K562 (cell line): ENCODE results near the gene U2AF1L4. TPM values are rescaled to one million over a fixed set of nuclear protein-coding genes. Genes with fewer than 3 reads are reported as not detected.

Source experiments
- ATAC-seq: fragments of 200-7000 bp; cut with Tn5 transposase; 3 replicates; pipeline ENCODE4 v1.9.1; 2020; ENCODE audit warnings: moderate library complexity
- BruUV-seq: library from RNA; stranded (reverse); fragments of 400-500 nt; replicated peaks from 2 replicates; lab custom pipeline; 2021; lab: Mats Ljungman, UMichigan
- CTCF ChIA-PET: fragments of 300-600 bp; formaldehyde crosslinking; extraction: SDS; loops from one replicate; lab custom pipeline; 2021; ENCODE audit warnings: low intra/inter-chr PET ratio; lab: Yijun Ruan, JAX
- POLR2A ChIA-PET: fragments of 300-600, 350-650 bp; sonication (Branson Sonifier 250); formaldehyde crosslinking; extraction: SDS; loops from one replicate; lab custom pipeline; 2021; ENCODE audit warnings: antibody characterized with exemption, inconsistent platforms; lab: Yijun Ruan, JAX
- DNase-seq, 4 experiments: peaks; one replicate each; pipeline versions ENCODE4 v3.0.0 to v3.0.0-alpha.2; 2011 to 2018; ENCODE audit warnings: low spot score in 3 of 4, mixed read lengths in 3 of 4; ENCODE audit errors: extremely low read depth in 1 of 4
- FAIRE-seq: peaks from 2 replicates; lab custom pipeline; 2011; peaks lifted over from hg19 to GRCh38; lab: Jason Lieb, UNC
- H2AFZ ChIP-seq: 2 replicates; pipeline ENCODE4 v1.6.0; 2011; ENCODE audit warnings: low read depth, low read length, control low read depth, inconsistent platforms
- H3K27ac ChIP-seq: fragments of 200-600 bp; 3 replicates; pipeline ENCODE4 v1.8.0; 2011; ENCODE audit warnings: low read depth, mild to moderate bottlenecking, control low read depth, inconsistent platforms, low read length, moderate library complexity, mixed read lengths; ENCODE audit errors: extremely low read depth
- H3K27me3 ChIP-seq, 2 experiments: fragments of 300-600 bp in 1 of 2; 2 replicates in 1 of 2; 3 replicates in 1 of 2; pipeline versions ENCODE4 v1.6.0 to v1.8.0; 2011; ENCODE audit warnings: inconsistent platforms in 2 of 2, low read length in 2 of 2, mild to moderate bottlenecking in 1 of 2, mixed read lengths in 1 of 2, moderate library complexity in 1 of 2; ENCODE audit not compliant: control insufficient read depth in 2 of 2, insufficient read depth in 2 of 2
- H3K36me3 ChIP-seq: fragments of 300-600 bp; 3 replicates; pipeline ENCODE4 v1.8.0; 2011; ENCODE audit warnings: mild to moderate bottlenecking, low read length, inconsistent platforms; ENCODE audit not compliant: control insufficient read depth, insufficient read depth
- H3K4me1 ChIP-seq, 2 experiments: fragments of 200-600 bp in 1 of 2; replicated peaks in 1 of 2; 2 replicates in 1 of 2; 3 replicates in 1 of 2; pipeline versions ENCODE4 v1.5.1 to v1.8.0; 2011; ENCODE audit warnings: inconsistent platforms in 2 of 2, low read length in 2 of 2, mild to moderate bottlenecking in 1 of 2, mixed read lengths in 1 of 2, moderate library complexity in 1 of 2; ENCODE audit not compliant: control insufficient read depth in 2 of 2, insufficient read depth in 2 of 2
- H3K4me2 ChIP-seq: 2 replicates; pipeline ENCODE4 v1.6.1; 2011; ENCODE audit warnings: low read length, control low read depth, inconsistent platforms, mixed read lengths; ENCODE audit not compliant: insufficient read depth
- H3K4me3 ChIP-seq: fragments of 200-600 bp; sonication (generic), shearing (Covaris generic); 2 replicates; pipeline ENCODE4 v1.5.1; 2016; ENCODE audit warnings: control low read depth, inconsistent platforms
- H3K79me2 ChIP-seq: fragments of 200-600 bp; 3 replicates; pipeline ENCODE4 v1.8.0; 2011; ENCODE audit warnings: low read length, inconsistent platforms; ENCODE audit not compliant: control insufficient read depth, insufficient read depth
- H3K9ac ChIP-seq, 2 experiments: 2 replicates each; pipeline versions ENCODE4 v1.6.0 to v1.6.1; 2011; ENCODE audit warnings: low read depth in 2 of 2, low read length in 2 of 2, control low read depth in 1 of 2, inconsistent platforms in 1 of 2, mild to moderate bottlenecking in 1 of 2, mixed read lengths in 1 of 2; ENCODE audit not compliant: insufficient read depth in 1 of 2
- H3K9me1 ChIP-seq: one replicate; pipeline ENCODE4 v1.6.0; 2011; ENCODE audit warnings: inconsistent platforms, mild to moderate bottlenecking, low read length, moderate library complexity; ENCODE audit not compliant: control insufficient read depth, insufficient read depth
- H3K9me3 ChIP-seq: replicated peaks from 2 replicates; pipeline ENCODE4 v1.5.1; 2011; ENCODE audit warnings: low read depth, low read length, inconsistent platforms; ENCODE audit not compliant: control insufficient read depth, insufficient read depth
- H4K20me1 ChIP-seq: replicated peaks from 2 replicates; pipeline ENCODE4 v1.6.1; 2011; ENCODE audit warnings: low read length, inconsistent platforms, mixed read lengths; ENCODE audit not compliant: control insufficient read depth, insufficient read depth
- CBFB ChIP-seq: sonication (generic); formaldehyde crosslinking; IDR thresholded peaks from 2 replicates; pipeline ENCODE4 v1.4.0; 2020; ENCODE audit warnings: mild to moderate bottlenecking, missing genetic modification reagents
- CEBPG ChIP-seq, 3 experiments: fragments of 200-800 bp in 1 of 3; sonication (Bioruptor generic) in 1 of 3; sonication (generic) in 1 of 3; formaldehyde crosslinking in 1 of 3; IDR thresholded peaks in 2 of 3; conservative IDR thresholded peaks in 1 of 3; 2 replicates each; pipeline versions ENCODE4 v1.6.1 to v1.8.0; 2016 to 2022; ENCODE audit warnings: missing compliant biosample characterization in 2 of 3, missing genetic modification characterization in 2 of 3, mild to moderate bottlenecking in 1 of 3, missing genetic modification reagents in 1 of 3
- EHMT2 ChIP-seq: fragments of 450-650 bp; IDR thresholded peaks from 2 replicates; pipeline ENCODE4 v1.6.1; 2018; ENCODE audit warnings: antibody characterized with exemption
- HMG20B ChIP-seq: fragments of 250-450 bp; sonication (Bioruptor Pico); IDR thresholded peaks from 2 replicates; pipeline ENCODE4 v1.5.0; 2021; ENCODE audit warnings: mild to moderate bottlenecking
- MYNN ChIP-seq, 2 experiments: sonication (generic); formaldehyde crosslinking in 1 of 2; IDR thresholded peaks; 2 replicates each; pipeline versions ENCODE4 v1.5.0 to v1.6.1; 2016 to 2020; ENCODE audit warnings: antibody characterized with exemption in 1 of 2, missing genetic modification reagents in 1 of 2
- NR2C2 ChIP-seq, 2 experiments: fragments of 200-800 bp in 1 of 2; sonication (Bioruptor generic) in 1 of 2; sonication (generic) in 1 of 2; formaldehyde crosslinking in 1 of 2; IDR thresholded peaks; 2 replicates each; pipeline versions ENCODE4 v1.6.1 to v1.8.0; 2016 to 2022; ENCODE audit warnings: mild to moderate bottlenecking in 1 of 2, missing compliant biosample characterization in 1 of 2, missing genetic modification characterization in 1 of 2, missing genetic modification reagents in 1 of 2
- NR3C1 ChIP-seq: sonication (generic); formaldehyde crosslinking; IDR thresholded peaks from 2 replicates; pipeline ENCODE4 v1.8.1; 2022; ENCODE audit warnings: missing genetic modification reagents
- POLR2G ChIP-seq: fragments of 200-400 bp; formaldehyde crosslinking; IDR thresholded peaks from 2 replicates; pipeline ENCODE4 v1.6.1; 2017; ENCODE audit warnings: low read depth, mild to moderate bottlenecking, antibody characterized with exemption, low read length, moderate library complexity
- RB1 ChIP-seq: fragments of 450-650 bp; IDR thresholded peaks from 2 replicates; pipeline ENCODE4 v1.6.1; 2017; ENCODE audit warnings: low read depth, mild to moderate bottlenecking
- RHOXF2B ChIP-seq: fragments of 250-450 bp; sonication (Bioruptor Pico); conservative IDR thresholded peaks from 2 replicates; pipeline ENCODE4 v1.5.1; 2021
- RNF2 ChIP-seq: sonication (generic); IDR thresholded peaks from 2 replicates; pipeline ENCODE4 v1.6.1; 2016
- SMARCE1 ChIP-seq: fragments of 450-650 bp; IDR thresholded peaks from 2 replicates; pipeline ENCODE4 v1.7.1; 2016; ENCODE audit warnings: mild to moderate bottlenecking
- ZBTB1 ChIP-seq: sonication (generic); formaldehyde crosslinking; IDR thresholded peaks from 2 replicates; pipeline ENCODE4 v1.8.1; 2023; ENCODE audit warnings: missing genetic modification reagents, low read depth, mild to moderate bottlenecking, borderline replicate concordance
- WGBS: fragments of 100-300 bp; shearing (Covaris generic); methylation state at CpG from one replicate; pipeline ENCODE4 v1.1.6; 2016; ENCODE audit warnings: low coverage, mixed read lengths; ENCODE audit not compliant: insufficient coverage; ENCODE audit errors: missing lambda C conversion rate; 5-methylcytosine and 5-hydroxymethylcytosine counted together
- in situ Hi-C: fragments of 300-500 bp; cut with MboI; formaldehyde crosslinking; loops from 4 replicates; pipeline ENCODE4 v1.15.0; 2018; ENCODE audit warnings: inconsistent platforms, mixed read lengths
- intact Hi-C: fragments of 100-400 bp; cut with micrococcal nuclease; formaldehyde crosslinking; loops from 2 replicates; pipeline ENCODE4 v1.14.2; 2022
- polyA plus RNA-seq, 8 experiments: library from polyadenylated mRNA; depleted of rRNA in 4 of 8; stranded (reverse) in 5 of 8; unstranded in 3 of 8; fragments of >200 nt; fragmentation: Nextera tagmentation in 2 of 8; fragmentation: Illumina TruSeq in 1 of 8; extraction: Ambion mirVana in 2 of 8; extraction: Trizol in 1 of 8; gene quantifications; 2 replicates each; pipeline versions ENCODE4 v1.2.1 to v1.2.3, GENCODE V29; 2011 to 2014; ENCODE audit warnings: inconsistent platforms in 1 of 8, missing spikeins in 1 of 8
- total RNA-seq, 7 experiments: library from RNA; depleted of rRNA in 6 of 7; stranded (reverse); fragments of >200 nt in 6 of 7; fragmentation: Illumina TruSeq in 2 of 7; extraction: Trizol in 2 of 7; gene quantifications; 2 replicates each; pipeline versions ENCODE4 v1.2.1 to v1.2.3, GENCODE V29; 2011 to 2021; ENCODE audit warnings: low replicate concordance in 1 of 7
- TF ChIP-seq, protein P1 (sequence below): sonication (generic); formaldehyde crosslinking; IDR thresholded peaks from 2 replicates; pipeline ENCODE4 v1.5.0; 2020; ENCODE audit warnings: missing genetic modification reagents
- TF ChIP-seq, protein P2 (sequence below): fragments of 200-800 bp; sonication (Bioruptor generic); IDR thresholded peaks from 2 replicates; pipeline ENCODE4 v1.6.1; 2017; ENCODE audit warnings: missing genetic modification characterization, missing compliant biosample characterization

U2AF1L4 gene
- total and polyA plus RNA-seq, 9 of the 15 experiments (the other 6 are each of a cell fraction or from before 2014, with no cell fraction given): 8.4 to 19.5 (median 12.6) TPM

DNA sequence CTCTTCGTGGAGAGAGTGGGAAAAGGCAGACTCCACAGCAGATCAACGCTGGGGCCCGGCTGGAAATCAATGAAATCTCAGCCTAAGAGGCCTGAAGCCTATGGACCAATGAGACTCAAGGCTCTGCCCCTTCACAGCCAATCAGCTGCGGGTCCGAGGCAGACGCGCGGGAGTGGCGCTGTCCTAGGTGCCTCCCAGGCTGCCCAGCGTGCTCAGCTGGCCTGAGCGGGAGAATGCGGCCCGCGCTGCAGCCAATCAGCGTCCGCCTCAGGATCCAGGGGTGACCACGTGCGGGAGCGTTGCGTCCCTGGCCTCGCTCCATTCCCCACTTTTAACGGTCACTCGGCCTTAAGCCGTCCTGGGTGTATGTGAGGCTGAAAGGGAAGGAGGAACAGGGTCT, 41.0 kb downstream of the U2AF1L4 start, which contains the start of gene ZBTB32:
Gene ZBTB32, plus strand, starts transcription at position 341 of the 400 bp plus-strand sequence. CDS start 10,069 bp downstream, outside the sequence.
- Histone ChIP-seq H3K36me3 (no peaks in the 10 kb centered on the region), H3K9me3 (no peaks in the 10 kb centered on the region), H3K4me1 (peaks cover 0 to 21% of the 10 kb centered on the region in 2 experiments; a peak in 3 of 5 replicates), H4K20me1 (no peaks in the 10 kb centered on the region), H2AFZ (no peak within 1 kb of the TSS), H3K4me2 (no peak within 1 kb of the TSS), H3K27ac (no peak within 1 kb of the TSS), H3K4me3 (no peak within 1 kb of the TSS), H3K79me2 (no peaks in the 10 kb centered on the region), H3K9ac (no peak within 1 kb of the TSS), H3K27me3 (peaks cover 10 to 30% of the 10 kb centered on the region in 2 experiments; a peak in 4 of 5 replicates), H3K9me1 (no peaks in the 10 kb centered on the region)
- ChIA-PET POLR2A (interaction anchor here (0.7 to 1.1 kb wide), 2 partner anchors 36 to 568 kb away, joined by 3 read pairs; no protein-coding TSS in a partner anchor), CTCF (no interaction called here)
- in situ Hi-C loops (loop anchor here (5.0 kb wide), 1 partner anchor 228 kb away; no protein-coding TSS in a partner anchor), intact Hi-C loops (no loop called here)
- no TSS peak for BruUV-seq
- peak; percentile 87 for FAIRE-seq
- DNase-seq: peak; percentile 87 to 98 (median 95)
- WGBS: 5% methylated on average over 19 of the region's 24 CpGs
- peak; percentile 87 for ATAC-seq
- TF ChIP-seq SMARCE1: no peak
- TF ChIP-seq EHMT2: peak; percentile 89
- peak; percentile 83; the same call in 1 of the 2 replicates for TF ChIP-seq RNF2
- TF ChIP-seq, protein P1, sequence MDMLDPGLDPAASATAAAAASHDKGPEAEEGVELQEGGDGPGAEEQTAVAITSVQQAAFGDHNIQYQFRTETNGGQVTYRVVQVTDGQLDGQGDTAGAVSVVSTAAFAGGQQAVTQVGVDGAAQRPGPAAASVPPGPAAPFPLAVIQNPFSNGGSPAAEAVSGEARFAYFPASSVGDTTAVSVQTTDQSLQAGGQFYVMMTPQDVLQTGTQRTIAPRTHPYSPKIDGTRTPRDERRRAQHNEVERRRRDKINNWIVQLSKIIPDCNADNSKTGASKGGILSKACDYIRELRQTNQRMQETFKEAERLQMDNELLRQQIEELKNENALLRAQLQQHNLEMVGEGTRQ (CRISPR knock-in tag): peak; percentile 74
- TF ChIP-seq POLR2G: no peak
- TF ChIP-seq NR2C2 (CRISPR knock-in tag; IDR thresholded peaks at IDR 0.05): peak; percentile 65
- no peak for TF ChIP-seq NR2C2 (tag; IDR thresholded peaks at IDR 0.05)
- TF ChIP-seq, protein P2, sequence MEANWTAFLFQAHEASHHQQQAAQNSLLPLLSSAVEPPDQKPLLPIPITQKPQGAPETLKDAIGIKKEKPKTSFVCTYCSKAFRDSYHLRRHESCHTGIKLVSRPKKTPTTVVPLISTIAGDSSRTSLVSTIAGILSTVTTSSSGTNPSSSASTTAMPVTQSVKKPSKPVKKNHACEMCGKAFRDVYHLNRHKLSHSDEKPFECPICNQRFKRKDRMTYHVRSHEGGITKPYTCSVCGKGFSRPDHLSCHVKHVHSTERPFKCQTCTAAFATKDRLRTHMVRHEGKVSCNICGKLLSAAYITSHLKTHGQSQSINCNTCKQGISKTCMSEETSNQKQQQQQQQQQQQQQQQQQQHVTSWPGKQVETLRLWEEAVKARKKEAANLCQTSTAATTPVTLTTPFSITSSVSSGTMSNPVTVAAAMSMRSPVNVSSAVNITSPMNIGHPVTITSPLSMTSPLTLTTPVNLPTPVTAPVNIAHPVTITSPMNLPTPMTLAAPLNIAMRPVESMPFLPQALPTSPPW: no peak
- peak; percentile 16; the same call in 1 of the 2 replicates for TF ChIP-seq CEBPG (CRISPR knock-in tag; IDR thresholded peaks at IDR 0.05)
- TF ChIP-seq CEBPG (tag; conservative IDR thresholded peaks at IDR 0.05 in 1 of 2, IDR thresholded peaks at IDR 0.05 in 1 of 2): no peak
- 0 out of 2 replicates have a peak, but pooled peaks have one; percentile 72 for TF ChIP-seq HMG20B (CRISPR knock-in tag)
- peak; percentile 49; the same call in 1 of the 2 replicates for TF ChIP-seq ZBTB1 (CRISPR knock-in tag)
- 0 out of 2 replicates have a peak, but pooled peaks have one; percentile 40 for TF ChIP-seq CBFB
- TF ChIP-seq RHOXF2B (CRISPR knock-in tag): no peak
- TF ChIP-seq RB1: peak; percentile 85
- TF ChIP-seq NR3C1: peak; percentile 69; the same call in 1 of the 2 replicates
- no peak for TF ChIP-seq MYNN (IDR thresholded peaks at IDR 0.05)
- TF ChIP-seq MYNN (CRISPR knock-in tag; IDR thresholded peaks at IDR 0.05): no peak
